HG03565 (cell line): ENCODE results near the gene BDNF.

Experiments used
- ATAC-seq: cut with Tn5 transposase; IDR thresholded peaks from one replicate; pipeline ENCODE4 v1.9.1; 2021; ENCODE audit warnings: mild to moderate bottlenecking, moderate library complexity; ENCODE audit not compliant: unreplicated experiment

Gene BDNF

DNA sequence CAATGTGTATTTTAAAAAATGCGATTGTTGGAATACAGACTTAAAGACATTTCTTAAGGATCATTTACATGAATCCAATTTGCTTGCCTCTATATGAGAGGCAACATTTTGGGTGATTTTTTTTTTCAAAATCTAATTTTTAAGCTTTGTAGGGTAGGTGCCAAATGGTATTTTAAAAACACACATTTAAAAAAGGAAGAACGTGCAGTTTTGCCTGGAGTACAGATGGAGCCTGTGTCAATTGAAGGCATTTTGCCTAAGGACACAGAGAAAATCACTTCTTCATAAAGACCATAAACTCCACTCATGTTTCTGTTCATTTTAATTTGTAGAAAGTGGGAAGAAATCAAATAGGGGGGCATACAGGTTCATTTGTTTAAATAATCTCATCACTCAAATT lies 91.3 kb downstream of the BDNF start:
- no peak for ATAC-seq

DNA sequence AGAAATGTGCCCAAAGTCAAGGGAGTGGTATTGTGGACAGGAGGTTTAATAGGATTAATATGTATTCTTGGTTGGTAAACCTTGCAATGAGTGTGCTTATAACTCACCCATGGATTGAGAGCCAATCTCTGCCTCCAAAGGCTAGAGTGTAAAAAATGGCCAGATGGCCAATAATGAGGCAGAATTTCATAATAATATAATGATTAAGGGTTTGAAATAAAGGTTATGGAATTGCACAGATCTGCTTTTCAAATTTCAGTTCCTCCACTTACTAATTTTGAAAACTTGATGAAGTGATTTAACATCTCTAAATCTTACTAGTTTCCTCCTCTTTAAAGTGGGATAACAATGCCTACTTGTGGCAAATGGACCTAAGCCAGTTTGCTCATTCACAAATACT lies 94.8 kb downstream of the BDNF start:
- ATAC-seq: no peak
